Left ventricle myocardium superior (tissue), 1 donor: Measurements from ENCODE around the gene GMEB1. TPM values are rescaled to one million over a fixed set of nuclear protein-coding genes. Genes with fewer than 3 reads are reported as not detected.
A peak's percentile ranks its signal among the peaks of the same experiment; 100 is the strongest.
"Not testable (repeated sequence)": the region's sequence is repeated elsewhere in the genome, so short reads cannot be mapped to it uniquely, and the experiment has no call there.

Experiments used
- ATAC-seq: fragments of 200-7000 bp; cut with Tn5 transposase; one replicate; pipeline ENCODE4 v1.9.1; 2020; ENCODE audit warnings: mild to moderate bottlenecking, moderate library complexity
- DNase-seq: peaks from one replicate; pipeline ENCODE4 v3.0.0-alpha.2; 2020
- intact Hi-C: fragments of 100-400 bp; cut with micrococcal nuclease; formaldehyde crosslinking; loops from one replicate; pipeline ENCODE4 v1.11.0; 2022
- total RNA-seq: library from RNA; stranded (reverse); fragmentation: NEBNext Ultra II Directional; extraction: Animal tissue kit (Norgen Biotek cat#: 25700); gene quantifications from one replicate; pipeline ENCODE4 v1.2.1, GENCODE V29; 2021
- donor health status: DM: no; HTN: yes; CAD: no; lungs with severe emphysema.

The GMEB1 gene
- total RNA-seq, 1 donor from 2014 or later = 6.7 TPM

GRCh38 chr1:28736450-28737306, 68.1 kb downstream of the GMEB1 start, which contains the start of gene YTHDF2:
TSS of gene YTHDF2 (plus strand) at chr1:28736940. CDS start at chr1:28737121, 181 bp downstream.
- DNase-seq (peak; percentile 99), ATAC-seq (peak; percentile 99)
- intact Hi-C loops = loop anchor here (10.0 kb wide), 1 partner anchor 92 kb away; the partner anchor contains the start of genes RNU11 and TAF12

- ATAC-seq (peak; percentile 3), DNase-seq (peak; percentile 43)
- intact Hi-C loops = loop anchor here (10.0 kb wide), 1 partner anchor 93 kb away; the partner anchor contains the start of genes RNU11 and TAF12
These were observed 68.9 kb downstream of the GMEB1 start for GRCh38 chr1:28737307-28738132.

DNA sequence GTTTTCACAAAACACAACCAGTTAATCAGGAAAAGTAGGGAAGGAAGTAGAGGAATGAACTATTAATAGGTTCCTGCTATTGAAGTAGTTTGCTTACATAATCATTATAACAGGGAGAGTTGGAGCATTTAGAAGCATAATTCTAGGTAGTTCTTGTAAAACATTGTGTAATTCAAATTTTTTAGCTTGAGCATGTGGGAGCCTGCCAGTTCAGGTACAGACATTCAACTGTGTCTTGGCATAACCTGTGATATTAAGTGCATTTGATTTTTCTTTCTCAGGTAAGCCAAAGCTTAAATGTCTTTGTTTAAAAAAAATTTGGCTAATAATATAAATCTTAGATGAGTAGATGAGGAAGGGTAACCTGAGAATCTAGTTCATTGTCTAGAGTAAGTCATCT, 71.5 kb downstream of the GMEB1 start:
- DNase-seq (no peak), ATAC-seq (no peak)
- intact Hi-C loops = no loop called here

GRCh38 chr1:28744184-28744583, 75.6 kb downstream of the GMEB1 start:
- DNase-seq (no peak), ATAC-seq (no peak)
- intact Hi-C loops = no loop called here

GRCh38 chr1:28745653-28746173, 77.1 kb downstream of the GMEB1 start:
- no peak for ATAC-seq

DNA sequence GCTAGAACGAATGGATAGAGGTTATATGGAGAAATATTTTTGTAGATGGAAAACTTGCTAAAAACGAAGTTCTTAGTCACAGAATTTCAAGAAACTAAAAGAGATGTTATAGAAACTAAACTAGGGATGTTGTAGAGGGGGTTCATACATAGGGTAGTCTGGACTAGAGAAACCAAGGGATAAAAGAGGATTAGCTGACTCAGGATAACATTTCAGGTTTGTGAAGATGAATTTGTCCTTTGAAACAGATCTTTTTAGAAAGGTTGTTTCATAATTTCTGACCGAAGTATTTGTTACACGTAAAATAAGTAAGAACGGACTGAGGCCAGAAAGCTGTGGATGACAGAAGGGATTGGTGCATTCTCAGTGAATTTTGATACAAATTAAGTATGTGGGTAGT, 81.7 kb downstream of the GMEB1 start:
- DNase-seq (no peak), ATAC-seq (no peak)
- intact Hi-C loops = no loop called here

More at GRCh38 chr1:28745653-28746173, 77.1 kb downstream of the GMEB1 start:
- intact Hi-C loops = no loop called here
- no peak for DNase-seq

DNA sequence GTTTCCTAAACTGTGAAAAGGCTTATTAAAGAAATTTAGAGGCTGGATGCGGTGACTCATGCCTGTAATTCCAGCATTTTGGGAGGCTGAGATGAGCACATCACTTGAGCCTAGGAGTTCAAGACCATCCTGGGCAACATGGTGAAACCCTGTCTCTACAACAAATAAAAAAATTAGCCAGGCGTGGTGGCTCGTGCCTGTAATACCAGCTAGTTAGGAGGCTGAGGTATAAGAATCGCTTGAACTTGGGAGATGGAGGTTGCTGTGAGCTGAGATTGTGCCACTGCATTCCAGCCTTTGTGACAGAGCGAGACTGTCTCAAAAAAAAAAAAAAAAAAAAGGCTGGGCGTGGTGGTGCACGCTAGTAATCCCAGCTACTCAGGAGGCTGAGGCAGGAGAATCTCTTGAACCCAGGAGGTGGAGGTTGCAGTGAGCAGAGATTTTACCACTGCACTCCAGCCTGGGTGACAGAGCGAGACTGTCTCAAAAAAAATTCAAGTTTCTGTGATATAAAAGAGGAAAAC, 82.2 kb downstream of the GMEB1 start:
- DNase-seq = not testable (repeated sequence)

GRCh38 chr1:28751315-28752060, 82.9 kb downstream of the GMEB1 start:
- intact Hi-C loops = no loop called here
- no peak for ATAC-seq
- DNase-seq = no peak

More for the DNA sequence above, 82.2 kb downstream of the GMEB1 start:
- intact Hi-C loops, ATAC-seq: not testable (repeated sequence)

DNA sequence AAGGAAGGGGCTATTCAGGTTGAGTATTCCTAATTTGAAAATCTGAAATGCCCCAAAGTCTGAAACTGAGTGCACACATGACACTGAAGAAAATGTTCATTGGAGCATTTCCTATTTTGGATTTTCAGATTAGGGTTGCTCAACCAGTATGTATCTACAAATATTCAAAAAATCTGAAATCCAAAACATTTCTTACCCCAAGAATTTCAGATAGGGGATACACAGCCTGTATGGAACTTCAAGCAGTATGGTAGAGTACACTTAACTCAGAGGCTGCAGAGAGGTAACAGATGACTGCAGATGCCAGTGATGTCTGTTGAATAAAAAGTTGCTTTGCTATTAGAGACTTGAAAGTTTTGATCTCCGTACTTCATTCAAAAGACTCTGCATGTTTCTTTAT, 87.1 kb downstream of the GMEB1 start:
- intact Hi-C loops = no loop called here
- no peak for ATAC-seq
- no peak for DNase-seq

DNA sequence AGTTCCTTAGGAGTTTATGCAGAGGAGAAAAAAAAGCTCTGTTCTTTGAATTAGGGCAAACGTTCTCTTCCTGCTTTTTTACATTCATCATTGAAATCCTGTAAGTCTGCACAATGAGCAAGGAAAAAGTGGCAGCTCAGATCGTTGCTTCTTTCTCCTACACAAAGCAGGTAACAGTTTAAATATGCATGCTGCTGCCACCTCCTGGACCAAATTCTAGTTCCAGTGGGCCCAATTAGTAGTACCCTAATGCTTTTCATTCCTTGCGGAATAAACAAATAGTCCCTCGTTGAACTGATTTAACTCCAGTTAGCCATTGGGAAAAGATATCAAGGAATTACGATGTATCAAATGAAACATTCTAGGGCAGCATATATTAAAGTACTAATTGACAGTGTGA, 88.3 kb downstream of the GMEB1 start:
- DNase-seq (no peak), ATAC-seq (no peak)
- intact Hi-C loops = no loop called here

DNA sequence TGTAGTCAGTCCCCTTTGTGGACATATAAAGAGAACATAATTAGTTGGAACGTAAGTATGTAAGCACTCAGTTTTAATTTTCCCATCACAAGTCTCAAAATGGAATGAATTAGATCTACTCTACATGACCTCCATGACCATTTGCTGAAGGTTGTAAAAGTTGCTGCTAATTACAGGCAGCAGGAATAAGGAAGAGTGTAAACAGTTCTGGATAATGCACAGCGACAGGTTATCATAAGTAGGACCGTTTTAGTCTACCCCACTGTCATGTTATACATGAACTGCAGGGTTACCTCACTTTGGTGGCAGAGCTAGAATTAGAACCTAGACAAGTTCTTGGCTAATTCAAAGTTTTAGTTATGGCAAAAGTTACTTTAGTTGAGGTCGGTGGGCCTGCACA, 89.8 kb downstream of the GMEB1 start:
- intact Hi-C loops = no loop called here
- ATAC-seq = peak; percentile 13
- no peak for DNase-seq

GRCh38 chr1:28759257-28759656, 90.7 kb downstream of the GMEB1 start:
- intact Hi-C loops = no loop called here
- DNase-seq (no peak), ATAC-seq (no peak)

- intact Hi-C loops = no loop called here
- ATAC-seq = no peak
- DNase-seq = no peak
These were observed 92.6 kb downstream of the GMEB1 start for GRCh38 chr1:28761189-28761588.

DNA sequence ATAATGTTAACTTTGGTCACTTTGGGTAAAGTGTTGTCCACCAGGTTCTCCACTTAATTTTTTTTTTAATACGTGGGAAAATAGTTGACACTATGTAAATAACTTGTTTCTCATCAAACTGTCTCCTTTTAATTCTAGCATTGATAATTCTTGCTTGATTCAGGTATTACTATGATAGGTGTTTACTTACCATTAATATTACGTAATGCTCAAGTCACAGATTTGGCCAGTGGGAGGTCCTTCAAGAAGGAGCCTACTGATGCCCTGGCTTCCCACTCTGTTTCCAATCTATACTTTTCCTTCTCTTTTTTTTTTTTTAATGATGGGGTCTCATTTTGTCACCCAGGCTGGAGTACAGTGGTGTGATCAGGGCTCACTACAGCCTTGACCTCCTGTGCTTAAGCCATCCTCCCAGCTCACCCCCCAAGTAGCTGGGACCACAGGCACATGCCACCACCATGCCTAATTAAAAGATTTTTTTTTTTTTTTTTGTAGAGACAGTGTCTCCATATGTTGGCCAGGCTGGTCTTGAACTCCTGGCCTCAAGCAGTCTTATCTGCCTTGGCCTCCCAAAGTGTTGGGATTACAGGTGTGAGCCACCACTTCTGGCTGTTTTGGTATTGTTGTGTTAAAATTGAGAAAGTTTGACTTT, 98.1 kb downstream of the GMEB1 start:
- DNase-seq = no peak
- intact Hi-C loops = no loop called here

More for the DNA sequence above, 98.1 kb downstream of the GMEB1 start:
- ATAC-seq = no peak
